Endodermal cell (in vitro differentiated cells): ENCODE results near the gene KCNK1. TPM values are rescaled to one million over a fixed set of nuclear protein-coding genes. Genes with fewer than 3 reads are reported as not detected.

Experiments
- DNase-seq: peaks from one replicate; pipeline ENCODE4 v3.0.0-alpha.2; 2017
- H3K27ac ChIP-seq: 2 replicates; pipeline ENCODE4 v1.5.1; 2013; ENCODE audit warnings: mild to moderate bottlenecking, low read depth, low read length, moderate library complexity
- H3K27me3 ChIP-seq: 2 replicates; pipeline ENCODE4 v1.6.1; 2013; ENCODE audit warnings: mild to moderate bottlenecking, low read length, moderate library complexity; ENCODE audit not compliant: insufficient read depth, control insufficient read depth, poor library complexity, severe bottlenecking
- H3K36me3 ChIP-seq: 2 replicates; pipeline ENCODE4 v1.7.0; 2013; ENCODE audit warnings: mild to moderate bottlenecking, low read length, moderate library complexity; ENCODE audit not compliant: control insufficient read depth, insufficient read depth
- H3K4me1 ChIP-seq: one replicate; pipeline ENCODE4 v1.7.0; 2013; ENCODE audit warnings: low read length; ENCODE audit not compliant: control insufficient read depth, insufficient read depth
- H3K4me3 ChIP-seq: 2 replicates; pipeline ENCODE4 v1.5.1; 2013; ENCODE audit warnings: mild to moderate bottlenecking, low read length, moderate library complexity
- H3K9ac ChIP-seq: 2 replicates; pipeline ENCODE4 v1.6.1; 2013; ENCODE audit warnings: mild to moderate bottlenecking, low read length, moderate library complexity; ENCODE audit not compliant: poor library complexity, severe bottlenecking; ENCODE audit errors: extremely low read depth
- H3K9me3 ChIP-seq: 2 replicates; pipeline ENCODE4 v1.6.1; 2013; ENCODE audit warnings: mild to moderate bottlenecking, low read length, moderate library complexity; ENCODE audit not compliant: control insufficient read depth
- H3K27ac Mint-ChIP-seq: 2 replicates; pipeline ENCODE4 v1.8.0; 2020; ENCODE audit warnings: mixed read lengths
- H3K27me3 Mint-ChIP-seq: 2 replicates; pipeline ENCODE4 v1.8.0; 2021; ENCODE audit warnings: mild to moderate bottlenecking, mixed read lengths; ENCODE audit not compliant: insufficient read depth
- H3K36me3 Mint-ChIP-seq: 2 replicates; pipeline ENCODE4 v1.8.0; 2020; ENCODE audit warnings: low read depth, mixed read lengths
- H3K4me1 Mint-ChIP-seq: 2 replicates; pipeline ENCODE4 v1.8.0; 2020; ENCODE audit warnings: mixed read lengths
- H3K4me3 Mint-ChIP-seq: 2 replicates; pipeline ENCODE4 v1.8.0; 2020; ENCODE audit warnings: mild to moderate bottlenecking, moderate library complexity, mixed read lengths
- H3K9me3 Mint-ChIP-seq: 2 replicates; pipeline ENCODE4 v1.8.0; 2020; ENCODE audit warnings: mild to moderate bottlenecking, mixed read lengths
- WGBS, 2 experiments: methylation state at CpG; one replicate each; pipeline versions ENCODE4 v1.1.5 to v1.1.7; 2013; ENCODE audit warnings: missing lambda C conversion rate in 2 of 2, mixed read lengths in 1 of 2; ENCODE audit not compliant: insufficient coverage in 1 of 2, insufficient read length in 1 of 2; 5-methylcytosine and 5-hydroxymethylcytosine counted together
- total RNA-seq, 2 donors: library from RNA; stranded (reverse); fragmentation: NEBNext Ultra II Directional in 1 of 2; extraction: Animal tissue kit (Norgen Biotek cat#: 25700) in 1 of 2; gene quantifications; 2 replicates in 1 of 2; 3 replicates in 1 of 2; pipeline ENCODE4 v1.2.1, GENCODE V29; 2021
- TF ChIP-seq, protein P1 (sequence below): fragments of 200-600 bp; sonication (generic); conservative IDR thresholded peaks from 2 replicates; pipeline ENCODE4 v1.5.0; 2021; ENCODE audit warnings: antibody characterized with exemption, mild to moderate bottlenecking

Gene KCNK1
- total RNA-seq, 2 donors from 2014 or later = 50.1 to 55.7 TPM

- no peak overlapping the region for H3K4me3 ChIP-seq
- Mint-ChIP-seq H3K36me3 (peaks cover 32% of the 10 kb centered on the region), H3K27ac (no peak overlapping the region), H3K4me3 (no peak overlapping the region), H3K4me1 (peaks cover 41% of the 10 kb centered on the region), H3K27me3 (no peaks in the 10 kb centered on the region), H3K9me3 (no peaks in the 10 kb centered on the region)
- DNase-seq = no peak
- H3K36me3 ChIP-seq = peaks cover 17% of the 10 kb centered on the region
- no peaks in the 10 kb centered on the region for H3K27me3 ChIP-seq
- no peak overlapping the region for H3K9ac ChIP-seq
- peaks cover 3% of the 10 kb centered on the region for H3K4me1 ChIP-seq
- TF ChIP-seq, protein P1, sequence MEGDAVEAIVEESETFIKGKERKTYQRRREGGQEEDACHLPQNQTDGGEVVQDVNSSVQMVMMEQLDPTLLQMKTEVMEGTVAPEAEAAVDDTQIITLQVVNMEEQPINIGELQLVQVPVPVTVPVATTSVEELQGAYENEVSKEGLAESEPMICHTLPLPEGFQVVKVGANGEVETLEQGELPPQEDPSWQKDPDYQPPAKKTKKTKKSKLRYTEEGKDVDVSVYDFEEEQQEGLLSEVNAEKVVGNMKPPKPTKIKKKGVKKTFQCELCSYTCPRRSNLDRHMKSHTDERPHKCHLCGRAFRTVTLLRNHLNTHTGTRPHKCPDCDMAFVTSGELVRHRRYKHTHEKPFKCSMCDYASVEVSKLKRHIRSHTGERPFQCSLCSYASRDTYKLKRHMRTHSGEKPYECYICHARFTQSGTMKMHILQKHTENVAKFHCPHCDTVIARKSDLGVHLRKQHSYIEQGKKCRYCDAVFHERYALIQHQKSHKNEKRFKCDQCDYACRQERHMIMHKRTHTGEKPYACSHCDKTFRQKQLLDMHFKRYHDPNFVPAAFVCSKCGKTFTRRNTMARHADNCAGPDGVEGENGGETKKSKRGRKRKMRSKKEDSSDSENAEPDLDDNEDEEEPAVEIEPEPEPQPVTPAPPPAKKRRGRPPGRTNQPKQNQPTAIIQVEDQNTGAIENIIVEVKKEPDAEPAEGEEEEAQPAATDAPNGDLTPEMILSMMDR = no peak
- H3K9me3 ChIP-seq = no peaks in the 10 kb centered on the region
- H3K27ac ChIP-seq = no peak overlapping the region
- 88 to 100% methylated on average over 2 of the region's 3 CpGs for WGBS, 2 experiments
Observed at GRCh38 chr1:233656687-233657086, 42.8 kb downstream of the KCNK1 start.

- WGBS, 2 experiments = 95 to 100% methylated on average over 2 of the region's 2 CpGs
- H3K4me1 ChIP-seq = no peaks in the 10 kb centered on the region
- H3K36me3 Mint-ChIP-seq = peaks cover 33% of the 10 kb centered on the region
Observed at GRCh38 chr1:233657466-233657865, 43.6 kb downstream of the KCNK1 start.

DNA sequence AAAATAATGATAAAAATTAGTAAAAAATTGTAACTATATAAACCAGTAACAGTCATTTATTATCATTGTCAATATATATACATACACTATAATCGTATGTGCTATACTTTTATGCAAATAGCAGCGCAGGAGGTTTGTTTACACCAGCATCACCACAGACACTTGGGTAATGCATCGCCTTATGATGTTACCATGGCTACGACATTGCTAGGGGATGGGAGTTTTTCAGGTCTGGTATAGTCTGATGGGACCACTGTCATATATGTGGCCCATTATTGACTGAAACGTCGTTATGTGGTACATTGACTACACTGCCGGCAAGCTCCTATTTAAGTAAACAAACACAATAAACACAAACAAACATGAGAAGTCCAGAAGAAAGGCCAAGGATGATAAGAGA, 45.6 kb downstream of the KCNK1 start:
- WGBS, 2 experiments = 93 to 95% methylated on average over 3 to 7 of the region's 7 CpGs
- no peak overlapping the region for H3K4me3 Mint-ChIP-seq
- Histone ChIP-seq H3K9me3 (no peaks in the 10 kb centered on the region), H3K36me3 (peaks cover 22% of the 10 kb centered on the region), H3K27me3 (no peaks in the 10 kb centered on the region), H3K9ac (no peak overlapping the region), H3K4me1 (no peaks in the 10 kb centered on the region), H3K27ac (no peak overlapping the region), H3K4me3 (no peak overlapping the region)
- H3K4me1 Mint-ChIP-seq = peaks cover 24% of the 10 kb centered on the region
- peaks cover 40% of the 10 kb centered on the region for H3K36me3 Mint-ChIP-seq
- no peaks in the 10 kb centered on the region for H3K27me3 Mint-ChIP-seq
- TF ChIP-seq, protein P1 = no peak
- H3K9me3 Mint-ChIP-seq = no peaks in the 10 kb centered on the region
- H3K27ac Mint-ChIP-seq = no peak overlapping the region
- no peak for DNase-seq

More at GRCh38 chr1:233657466-233657865, 43.6 kb downstream of the KCNK1 start:
- no peaks in the 10 kb centered on the region for H3K9me3 ChIP-seq
- H3K27me3 Mint-ChIP-seq = no peaks in the 10 kb centered on the region
- H3K27ac Mint-ChIP-seq = no peak overlapping the region
- peaks cover 33% of the 10 kb centered on the region for H3K4me1 Mint-ChIP-seq
- H3K4me3 ChIP-seq = no peak overlapping the region
- DNase-seq = no peak
- no peak overlapping the region for H3K4me3 Mint-ChIP-seq
- no peaks in the 10 kb centered on the region for H3K27me3 ChIP-seq
- no peak overlapping the region for H3K27ac ChIP-seq
- H3K9ac ChIP-seq = no peak overlapping the region
- H3K36me3 ChIP-seq = peaks cover 24% of the 10 kb centered on the region
- no peaks in the 10 kb centered on the region for H3K9me3 Mint-ChIP-seq
- TF ChIP-seq, protein P1 = no peak
